ENCODE data around the gene DNAJB11.
"Not testable (repeated sequence)": the region's sequence is repeated elsewhere in the genome, so short reads cannot be mapped to it uniquely, and the experiment has no call there.

The DNAJB11 gene

DNA sequence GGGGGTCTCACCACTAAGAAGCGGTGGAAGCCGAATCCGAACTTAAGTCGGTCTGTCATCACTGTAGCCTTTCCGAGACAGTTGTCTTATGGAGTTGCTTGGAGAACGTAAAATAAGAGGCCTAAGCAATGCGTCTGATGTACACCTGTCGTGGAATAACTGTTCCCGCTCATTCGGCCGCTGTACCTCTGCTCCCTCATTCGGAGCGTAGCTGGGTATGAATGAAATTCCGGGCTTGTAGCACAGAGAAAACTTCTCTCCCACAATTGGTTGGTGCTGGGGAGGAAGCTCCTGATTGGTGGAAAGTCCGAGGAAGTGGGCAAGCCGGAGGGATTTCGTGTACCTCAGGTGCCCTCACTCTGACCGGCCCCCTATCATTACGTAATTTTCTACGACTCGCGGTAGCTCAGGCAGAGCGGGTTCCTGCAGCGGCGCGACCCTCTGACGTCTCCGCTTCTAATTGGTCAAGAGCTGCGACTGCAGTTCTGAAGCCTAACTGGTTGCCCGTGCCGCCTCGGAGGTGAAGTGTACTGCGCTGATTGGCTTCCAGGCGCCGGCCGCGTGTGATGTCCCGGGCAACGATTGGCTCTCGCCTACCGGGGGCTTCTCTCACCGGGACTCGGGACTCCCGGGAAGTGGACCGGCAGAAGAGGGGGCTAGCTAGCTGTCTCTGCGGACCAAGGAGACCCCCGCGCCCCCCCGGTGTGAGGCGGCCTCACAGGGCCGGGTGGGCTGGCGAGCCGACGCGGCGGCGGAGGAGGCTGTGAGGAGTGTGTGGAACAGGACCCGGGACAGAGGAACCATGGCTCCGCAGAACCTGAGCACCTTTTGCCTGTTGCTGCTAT is at the start of gene DNAJB11:
TSS of gene DNAJB11 (plus strand) at position 625 of the 845 bp plus-strand sequence. CDS start at position 803, 178 bp downstream.
- DNase-seq (peak; percentile 98), ATAC-seq (peak; percentile 94)

DNA sequence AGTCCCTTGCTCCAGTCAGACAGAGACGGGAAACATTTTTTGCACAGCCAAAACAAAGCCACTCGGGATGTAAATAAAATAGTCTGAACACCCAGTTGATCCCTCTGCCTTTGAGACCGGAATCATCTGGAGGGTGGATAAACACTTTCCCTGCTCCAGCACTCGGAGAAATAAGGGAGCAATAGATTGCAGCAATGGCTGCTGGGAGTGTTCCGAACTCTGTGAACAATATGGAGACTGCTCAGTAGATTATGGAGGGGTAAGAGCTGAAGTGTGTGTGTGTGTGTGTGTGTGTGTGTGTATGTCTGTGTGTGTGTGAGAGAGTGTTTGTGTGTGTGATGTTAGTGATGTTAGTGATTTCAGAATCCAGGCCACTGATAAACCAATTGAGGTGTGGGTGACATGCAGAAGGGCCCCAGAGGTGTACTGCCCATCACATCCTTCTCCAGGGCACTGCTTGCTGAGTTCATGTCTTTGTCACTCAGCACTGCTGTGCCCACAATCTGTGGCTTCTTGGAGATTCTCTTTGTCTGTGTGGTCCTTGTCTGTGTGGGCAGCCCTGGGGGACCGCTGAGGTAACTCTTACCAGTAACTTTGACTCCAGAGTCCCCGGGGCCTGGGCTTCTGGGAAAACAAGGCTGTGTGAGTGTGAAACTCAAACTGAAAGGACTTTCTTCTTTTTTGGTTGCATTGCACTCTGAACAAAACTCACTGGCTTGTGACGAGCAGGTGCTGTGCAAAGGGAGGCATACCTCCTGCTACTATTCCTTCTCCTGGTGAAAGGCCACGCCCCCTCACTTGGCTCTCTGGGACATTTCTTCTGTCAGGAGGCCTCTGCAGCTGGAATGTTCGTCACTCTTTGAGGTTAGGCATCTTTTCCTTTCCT is 49.3 kb upstream of the DNAJB11 start:
- DNase-seq (peak; percentile 61), ATAC-seq (peak; percentile 69)

DNA sequence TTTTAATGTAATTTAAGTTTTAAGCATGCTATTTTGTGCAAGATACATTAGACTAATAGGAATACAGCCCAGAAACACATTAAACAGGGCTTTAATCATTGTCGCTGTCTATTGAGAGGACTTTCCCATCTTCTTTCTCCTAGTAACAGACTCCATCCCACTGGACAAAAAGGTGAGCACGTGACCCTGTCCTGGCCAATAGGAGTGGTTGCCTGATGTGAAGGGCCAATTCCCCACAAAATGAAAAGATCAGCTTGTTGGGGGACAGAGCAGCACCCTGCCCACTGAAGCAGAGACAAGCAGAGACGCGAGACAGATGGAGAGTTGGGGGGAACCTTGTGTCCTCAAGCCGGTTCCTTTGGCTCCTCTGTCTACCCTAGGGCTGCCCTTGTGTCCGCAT is 47.5 kb upstream of the DNAJB11 start:
- ATAC-seq, result no peak
- no peak for DNase-seq

DNA sequence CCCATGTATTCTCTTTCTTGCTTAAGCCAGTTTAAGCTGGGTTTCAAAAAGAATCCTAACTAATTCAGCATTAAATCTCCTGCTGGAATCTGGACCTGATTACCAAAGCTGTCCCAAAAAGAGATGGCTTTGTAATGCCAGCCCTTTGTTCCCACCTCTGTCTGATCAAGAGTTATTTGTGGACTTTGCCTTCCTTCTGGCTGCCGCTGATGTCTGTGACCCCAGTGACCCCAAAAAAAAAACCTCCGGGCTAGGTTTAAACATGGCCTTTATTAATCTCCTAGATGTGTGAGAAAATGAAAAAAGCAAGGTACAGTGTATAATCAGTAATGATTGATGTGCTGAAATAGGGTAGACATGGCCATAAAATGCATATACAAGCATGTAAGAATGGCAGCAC is 47.1 kb upstream of the DNAJB11 start:
- no peak for DNase-seq
- no peak for ATAC-seq

DNA sequence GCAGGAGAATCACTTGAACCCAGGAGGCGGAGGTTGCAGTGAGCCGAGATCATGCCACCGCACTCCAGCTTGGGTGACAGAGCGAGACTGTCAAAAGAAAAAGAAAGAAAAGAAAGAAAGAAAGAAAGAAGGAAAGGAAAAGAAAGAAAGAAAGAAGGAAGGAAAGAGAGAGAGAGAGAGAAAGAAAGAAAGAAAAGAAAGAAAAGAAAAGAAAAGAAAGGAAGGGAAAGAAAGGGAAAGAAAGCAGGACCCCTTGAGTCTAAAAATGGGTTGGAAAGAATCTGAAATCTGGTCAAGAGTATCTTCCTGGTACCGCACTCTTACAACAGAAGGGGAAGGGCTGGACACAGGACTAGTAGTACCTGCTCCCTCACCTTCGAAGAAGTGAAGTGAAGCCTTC is 45.9 kb upstream of the DNAJB11 start:
- ATAC-seq, result no peak

DNA sequence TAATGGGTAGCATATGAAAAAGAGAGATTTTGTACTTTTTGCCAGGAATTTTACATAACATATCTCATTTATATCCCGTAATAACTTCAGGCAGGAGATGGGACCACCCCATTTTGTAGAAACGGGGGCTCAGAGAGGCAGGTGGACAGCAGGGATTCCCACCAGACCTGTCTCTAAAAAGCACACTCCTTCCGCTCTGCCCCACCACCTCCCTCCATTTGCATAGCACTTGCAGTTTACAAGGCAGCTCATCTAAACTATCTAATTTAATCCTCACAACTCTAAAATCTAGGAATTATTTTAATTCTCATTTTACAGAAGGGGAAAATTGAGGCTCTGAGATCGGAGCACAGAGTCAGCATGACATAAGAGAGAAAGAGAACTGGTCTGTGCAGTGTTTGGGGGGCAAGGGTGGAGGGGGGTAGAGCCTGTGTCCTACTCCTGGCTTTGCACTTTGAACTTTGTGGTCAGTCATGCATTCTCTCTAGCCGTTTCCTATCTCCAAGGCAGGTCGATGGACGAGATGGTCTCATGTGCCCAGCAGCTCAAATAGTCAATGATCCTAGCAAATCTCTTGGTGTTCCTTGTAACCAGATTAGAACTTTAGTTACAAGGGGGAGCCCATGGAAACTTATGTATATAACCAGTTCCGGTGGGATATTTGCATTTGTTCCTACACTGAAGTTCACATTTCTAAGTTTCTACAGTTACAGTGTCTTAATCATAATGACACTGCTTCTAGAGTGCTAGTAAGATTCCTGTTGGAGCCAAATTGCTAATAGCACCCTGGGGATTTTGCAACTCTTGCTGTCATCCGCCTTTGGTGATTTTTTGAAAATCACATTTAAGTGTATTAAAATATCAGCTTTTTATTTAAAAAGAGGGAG is 44.9 kb upstream of the DNAJB11 start:
- DNase-seq, result no peak
- ATAC-seq, result no peak

More for the DNA sequence above, 45.9 kb upstream of the DNAJB11 start:
- no peak for DNase-seq

DNA sequence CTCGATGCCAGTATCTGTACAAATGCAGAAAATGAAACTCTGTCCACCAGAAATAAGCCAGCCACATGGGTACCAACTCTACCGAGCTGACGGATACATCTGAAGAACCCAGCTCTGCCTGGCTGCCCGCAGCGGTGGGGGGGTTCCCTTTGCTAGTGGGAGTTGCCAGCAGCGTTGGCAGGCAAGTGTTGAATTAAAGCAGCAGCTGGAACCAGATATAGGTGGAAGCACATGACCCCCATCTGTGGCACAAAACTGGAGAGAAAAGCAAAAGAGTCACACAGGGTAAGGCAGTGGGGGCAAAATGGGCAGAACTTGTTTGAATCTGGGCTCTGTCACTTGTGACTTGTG is 44.3 kb upstream of the DNAJB11 start:
- ATAC-seq (no peak), DNase-seq (peak; percentile 33)

DNA sequence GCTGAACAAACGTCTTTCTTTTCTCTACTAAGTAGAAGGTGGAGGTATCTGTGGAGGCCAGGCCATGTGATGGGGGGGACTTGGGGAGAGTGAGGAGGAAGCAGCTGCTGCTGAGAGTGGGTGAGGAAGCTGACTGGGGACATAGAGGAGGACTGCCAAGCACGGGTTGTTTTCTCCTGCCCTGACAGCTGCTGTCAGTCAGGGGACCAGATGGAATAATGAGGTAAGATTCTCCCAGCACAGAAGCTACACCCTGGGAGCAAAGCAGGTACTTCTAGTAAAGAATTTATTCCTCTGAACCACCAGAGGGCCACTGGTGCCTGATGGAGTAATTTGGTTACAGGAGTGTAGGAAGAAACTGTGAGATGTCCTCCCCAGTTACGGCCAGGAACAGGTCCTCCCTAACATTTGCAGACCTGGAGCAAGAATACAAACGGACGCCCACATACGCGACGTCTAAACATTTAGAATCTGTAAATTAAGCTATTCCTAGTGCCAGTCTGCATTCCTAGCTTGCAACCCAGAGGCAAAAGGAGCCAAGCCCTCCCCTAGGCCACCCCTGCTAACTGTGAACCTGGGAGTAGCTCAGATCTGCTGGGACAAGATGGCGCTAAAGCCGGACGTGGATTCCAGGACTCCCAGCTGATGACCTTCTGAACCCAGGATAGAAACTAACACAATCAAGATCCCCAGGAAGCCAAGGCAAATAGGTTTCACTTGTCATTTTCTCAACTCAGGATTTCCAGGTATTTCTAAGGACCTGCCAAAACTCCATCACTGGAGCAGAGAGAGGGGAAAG is 41.1 kb upstream of the DNAJB11 start:
- DNase-seq (no peak), ATAC-seq (no peak)

DNA sequence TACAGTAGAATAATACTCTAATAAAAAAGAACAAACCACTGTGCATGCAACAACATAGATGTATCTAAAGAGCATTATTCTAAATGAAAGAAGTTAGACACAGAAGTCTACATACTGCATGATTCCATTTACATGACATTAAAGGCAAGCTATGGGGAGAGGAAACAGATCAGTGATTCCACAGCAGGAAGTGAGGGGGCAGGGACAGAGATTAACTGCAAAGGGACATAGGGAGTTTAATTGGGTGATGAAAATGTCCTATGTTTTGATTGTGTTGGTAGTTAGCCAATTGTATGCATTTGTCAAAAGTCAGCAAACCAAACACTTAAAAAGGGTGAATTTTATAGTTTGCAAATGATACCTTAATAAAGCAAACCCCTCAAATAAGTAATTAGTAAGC is 40.1 kb upstream of the DNAJB11 start:
- ATAC-seq (no peak), DNase-seq (no peak)

DNA sequence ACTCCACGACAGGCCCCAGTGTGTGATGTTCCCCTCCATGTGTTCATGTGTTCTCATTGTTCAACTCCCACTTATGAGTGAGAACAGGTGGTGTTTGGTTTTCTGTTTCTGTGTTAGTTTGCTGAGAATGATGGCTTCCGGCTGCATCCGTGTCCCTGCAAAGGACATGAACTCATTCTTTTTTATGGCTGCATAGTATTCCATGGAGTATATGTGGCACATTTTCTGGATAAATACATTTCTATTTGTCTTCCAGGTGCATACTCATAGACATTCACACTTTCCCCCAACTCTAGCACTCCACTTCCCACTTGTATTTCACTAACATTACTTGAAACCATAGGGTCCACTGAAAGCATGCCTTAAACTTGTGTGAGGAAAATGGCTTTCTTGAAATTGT is 38.8 kb upstream of the DNAJB11 start:
- not testable (repeated sequence) for ATAC-seq

DNA sequence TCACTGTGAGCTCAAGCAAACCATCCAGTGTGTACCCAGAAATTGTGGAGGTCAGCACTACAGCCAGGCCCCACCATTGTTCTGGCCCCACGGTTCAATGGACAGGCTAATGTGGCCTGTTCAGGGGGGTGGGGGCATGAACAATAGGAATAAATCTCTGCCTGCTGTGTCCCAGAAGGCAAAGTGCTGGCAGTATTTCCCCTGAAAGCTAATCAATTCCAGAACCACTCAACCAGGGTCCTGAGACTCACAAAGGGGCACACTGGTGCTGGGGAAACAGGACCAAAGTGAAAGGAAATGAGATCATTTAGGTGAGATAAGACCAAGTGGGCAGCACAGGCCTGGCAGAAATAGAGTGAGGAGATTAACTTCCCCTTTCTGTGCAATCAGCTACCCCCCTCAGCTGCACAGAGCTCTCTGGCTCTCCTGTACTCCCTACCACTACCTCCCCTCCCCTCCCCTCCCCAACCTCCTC is 37.9 kb upstream of the DNAJB11 start:
- DNase-seq, result no peak
- peak; percentile 20 for ATAC-seq

More for the DNA sequence above, 38.8 kb upstream of the DNAJB11 start:
- DNase-seq, result not testable (repeated sequence)

DNA sequence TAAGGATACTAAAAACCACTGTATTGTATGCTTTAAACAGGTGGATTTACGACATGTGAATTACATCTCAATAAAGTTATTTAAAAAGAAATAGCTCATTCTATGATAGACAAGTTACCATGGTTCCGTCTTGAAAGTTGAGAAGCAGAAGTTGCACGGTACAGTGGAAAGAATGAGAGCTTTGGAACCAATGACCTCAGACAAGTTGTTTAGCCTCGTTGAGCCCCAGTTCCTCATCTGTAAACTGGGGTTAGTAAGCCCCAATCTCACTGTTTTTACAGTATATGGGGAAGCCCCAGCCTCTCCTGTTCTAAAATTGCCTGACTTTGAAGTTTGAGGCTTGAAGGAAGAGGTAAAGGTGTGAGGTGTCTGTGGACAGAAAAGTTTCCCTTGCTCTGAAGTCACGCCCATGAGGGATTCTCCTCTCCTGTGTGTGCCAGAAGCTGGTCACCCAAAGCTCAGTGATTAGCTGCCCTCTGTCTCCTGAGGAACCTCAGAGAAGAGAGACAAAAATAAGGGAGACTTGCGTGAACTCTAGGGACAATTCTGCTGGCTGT is 36.3 kb upstream of the DNAJB11 start:
- DNase-seq (peak; percentile 62), ATAC-seq (peak; percentile 89)

DNA sequence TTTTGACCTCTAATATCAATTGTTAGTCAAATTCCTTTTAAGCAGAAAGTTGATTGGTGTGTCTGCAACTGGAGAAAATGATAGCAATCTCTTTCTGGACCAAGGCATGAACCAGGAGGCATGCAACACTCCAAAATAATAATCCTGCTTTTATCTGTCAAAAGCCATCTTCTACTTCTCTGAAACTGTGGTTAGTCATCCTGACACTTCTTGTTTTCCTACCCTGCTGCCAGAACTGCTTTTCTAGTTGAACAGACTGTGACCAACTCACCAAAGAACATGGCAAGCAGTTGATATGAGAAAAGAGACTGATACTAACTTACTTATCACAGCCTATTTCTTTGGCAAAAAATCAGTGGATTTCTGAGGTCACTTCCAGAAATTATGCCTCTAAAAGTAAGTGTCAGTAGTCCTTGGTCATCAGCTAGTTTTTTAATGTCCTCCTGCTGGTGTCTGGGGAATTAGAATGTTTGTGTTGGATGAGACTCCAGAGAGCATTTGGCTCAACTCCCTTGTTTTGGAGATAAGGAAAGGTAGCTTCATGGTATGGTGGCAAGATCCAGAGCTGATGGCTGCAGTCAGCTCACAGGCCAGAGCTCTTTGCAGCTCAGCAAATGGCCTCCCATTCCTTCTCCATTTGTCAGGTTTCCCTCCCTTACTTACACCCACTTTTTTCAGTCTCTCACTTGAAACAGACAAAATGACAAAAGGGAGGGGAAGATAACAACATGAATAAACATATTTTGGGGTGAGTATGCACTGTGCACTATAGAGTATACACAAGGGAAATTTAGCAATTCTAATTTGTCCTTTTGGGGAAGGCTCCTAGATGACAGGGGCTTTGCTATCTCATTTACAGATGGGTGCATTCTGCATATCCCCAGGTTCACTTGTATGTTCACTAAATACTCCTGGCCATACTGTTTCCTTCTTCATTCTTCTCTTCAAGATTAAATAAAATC is 33.4 kb upstream of the DNAJB11 start:
- ATAC-seq (no peak), DNase-seq (no peak)

DNA sequence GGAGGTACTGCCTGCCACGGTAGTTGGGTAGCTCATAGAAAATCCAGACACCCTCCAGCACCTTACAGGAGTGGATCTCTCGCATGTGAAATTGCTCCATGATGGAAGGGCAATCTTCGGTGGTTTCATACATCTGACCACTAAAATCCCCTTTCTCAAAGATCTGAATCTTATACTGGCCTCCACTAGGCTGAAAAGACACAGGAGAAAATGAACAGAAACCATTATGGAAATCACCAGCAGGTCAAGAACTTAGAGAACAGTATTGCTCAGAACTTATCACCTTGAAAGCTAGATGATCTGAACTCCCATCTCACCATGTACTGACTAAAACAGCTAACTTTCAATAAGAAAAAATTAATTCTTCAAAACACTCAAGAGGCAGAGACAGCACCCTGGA is 31.7 kb upstream of the DNAJB11 start:
- ATAC-seq (peak; percentile 5), DNase-seq (no peak)

DNA sequence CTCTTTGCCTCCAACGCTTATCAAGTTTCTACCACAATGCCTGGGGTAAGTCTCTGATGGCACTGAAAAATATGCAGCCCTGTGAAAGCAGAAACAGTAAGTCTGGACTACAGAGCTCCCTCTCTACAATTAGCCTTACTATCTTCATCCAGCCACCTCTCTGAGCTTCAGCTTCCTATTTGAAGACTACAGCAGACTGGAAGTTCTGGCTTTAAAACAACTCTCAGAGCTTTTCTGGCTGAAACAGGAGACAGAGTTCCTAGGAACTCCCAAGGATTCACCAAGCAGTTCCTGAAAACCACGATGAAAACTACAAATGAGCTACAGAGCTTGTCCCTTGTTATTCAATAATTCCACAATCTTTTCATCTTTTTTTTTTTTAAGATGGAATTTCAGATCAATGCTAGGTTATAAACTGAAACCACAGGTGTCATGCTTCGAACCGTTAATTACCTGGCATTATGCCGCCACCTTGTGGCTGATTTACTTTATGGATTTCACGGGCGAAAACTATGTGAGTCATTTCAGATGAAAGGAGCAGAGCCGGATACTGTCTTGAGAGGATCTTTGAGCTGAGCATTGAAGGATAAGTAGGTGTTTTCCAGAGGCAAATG is 30.2 kb upstream of the DNAJB11 start:
- peak; percentile 57 for ATAC-seq

DNA sequence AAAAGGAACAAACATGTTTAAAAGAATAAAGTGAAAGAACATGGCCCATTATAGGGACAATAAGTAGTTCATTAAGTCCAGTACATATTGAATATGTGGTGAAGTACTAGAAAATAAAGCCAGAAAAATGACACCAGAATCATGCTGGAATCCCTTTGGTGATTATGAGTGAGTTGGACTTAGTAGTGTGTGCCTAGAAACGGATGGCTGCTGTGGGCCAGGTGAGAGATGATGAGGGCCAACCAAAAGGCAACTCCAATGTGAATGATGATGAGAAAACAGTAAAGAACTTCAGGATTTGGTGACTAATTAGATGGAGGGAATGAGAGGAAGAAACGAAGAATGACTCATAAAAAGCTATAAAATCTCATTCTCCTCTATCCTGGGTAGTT is 29.7 kb upstream of the DNAJB11 start:
- ATAC-seq (no peak), DNase-seq (no peak)

More for the DNA sequence above, 30.2 kb upstream of the DNAJB11 start:
- peak; percentile 82 for DNase-seq

DNA sequence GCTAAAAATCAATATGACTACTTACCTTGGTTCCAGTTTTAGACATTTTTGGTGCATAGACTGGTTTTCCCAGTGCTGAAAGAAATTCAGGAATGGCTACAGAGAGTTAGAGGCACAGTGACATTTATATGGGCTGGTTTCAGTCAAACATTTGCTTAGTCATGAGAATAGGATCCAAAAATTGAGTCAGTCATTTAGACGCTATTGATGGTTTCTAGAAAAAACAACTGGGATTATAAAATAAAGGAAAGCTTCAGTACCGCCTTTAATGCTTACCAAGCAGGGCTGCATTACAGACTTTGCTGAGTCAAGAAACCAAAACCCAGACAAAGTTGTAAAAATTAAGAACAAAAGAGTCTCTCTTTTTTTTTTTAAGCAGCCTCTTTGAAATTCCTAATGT is 26.2 kb upstream of the DNAJB11 start, which contains the start of gene CRYGS:
TSS of gene CRYGS (minus strand) at position 100 of the 400 bp plus-strand sequence. CDS start at position 46, 54 bp downstream.
- no peak for ATAC-seq
- DNase-seq, result no peak

DNA sequence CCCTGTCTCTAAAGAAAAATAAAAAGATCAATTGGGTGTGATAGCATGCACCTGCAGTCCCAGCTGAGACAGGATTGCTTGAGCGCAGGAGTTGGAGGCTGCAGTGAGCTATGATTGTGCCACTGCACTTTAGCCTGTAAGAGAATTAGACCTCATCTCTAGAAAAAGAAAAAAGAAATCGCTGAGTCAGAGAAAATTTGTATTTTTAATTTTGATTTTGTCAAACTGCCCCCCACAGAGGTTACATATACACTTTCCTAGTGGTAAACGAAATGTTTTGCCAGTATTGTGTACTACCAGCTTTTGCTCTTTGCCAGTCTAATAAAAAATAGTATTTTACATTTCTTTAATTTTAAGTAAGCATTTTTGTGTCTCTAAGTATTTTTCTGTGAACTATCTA is 21.0 kb upstream of the DNAJB11 start:
- DNase-seq, result no peak
- ATAC-seq, result no peak

DNA sequence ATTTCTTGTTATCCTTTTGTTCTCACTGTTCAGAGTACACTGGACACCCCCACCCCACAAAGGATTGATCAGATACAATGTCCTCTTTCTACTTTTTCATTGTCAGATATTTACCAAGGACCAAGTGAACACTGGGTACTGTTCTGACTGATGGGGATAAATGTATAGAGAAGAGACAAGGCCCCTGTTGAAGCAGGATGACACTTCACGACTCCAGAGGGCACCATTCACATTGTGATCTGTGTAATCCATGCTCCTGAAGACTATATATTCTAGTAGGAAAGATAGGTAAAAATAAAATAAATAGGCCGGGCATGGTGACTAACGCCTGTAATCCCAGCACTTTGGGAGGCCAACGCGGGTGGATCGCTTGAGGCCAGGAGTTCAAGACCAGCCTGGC is 19.1 kb upstream of the DNAJB11 start:
- DNase-seq (no peak), ATAC-seq (no peak)
